ENCODE results near the gene SCGB3A2.

GRCh38 chr5:147876626-147877025 is 1.9 kb upstream of the SCGB3A2 start:
- TF ChIP-seq CTCF (IDR thresholded peaks at IDR 0.05; ENCODE audit: extremely low read depth in 1 of 2, insufficient read depth in 1 of 2, low read depth in 1 of 2, low read length in 2 of 2) (no peak), POLR2AphosphoS5 (IDR thresholded peaks at IDR 0.05; ENCODE audit: insufficient read depth, low read depth, low read length) (no peak), EZH2 (IDR thresholded peaks at IDR 0.05; ENCODE audit: borderline replicate concordance, low read depth, low read length, severe bottlenecking) (no peak), FOS (IDR thresholded peaks at IDR 0.05; ENCODE audit: borderline replicate concordance, insufficient read depth, low read length) (no peak), MAX (IDR thresholded peaks at IDR 0.05; ENCODE audit: insufficient read depth, insufficient read length) (no peak), POLR2A (IDR thresholded peaks at IDR 0.05; ENCODE audit: low read depth, low read length) (no peak)
